ENCODE data around the gene INTS15. TPM values are rescaled to one million over a fixed set of nuclear protein-coding genes. Genes with fewer than 3 reads are reported as not detected.
"Not testable (repeated sequence)": the region's sequence is repeated elsewhere in the genome, so short reads cannot be mapped to it uniquely, and the experiment has no call there.

The INTS15 gene
- total RNA-seq, 2 experiments from 2014 or later: 39.3 to 41.8 TPM

GRCh38 chr7:6577369-6578113 lies 12.3 kb upstream of the INTS15 start, which contains the start of gene ZDHHC4:
ZDHHC4 (plus strand) TSS chr7:6577454; CDS start chr7:6580562, 3,108 bp downstream.
- no peak for TF ChIP-seq CTCF (IDR thresholded peaks at IDR 0.05)
- peaks cover 14% of the 10 kb centered on the region for H3K4me1 Mint-ChIP-seq (ENCODE audit: low read depth)
- Histone ChIP-seq H3K4me1 (ENCODE audit: insufficient read depth, low read length) (peaks cover 17% of the 10 kb centered on the region), H3K27ac (ENCODE audit: low read depth in 1 of 2, low read length in 2 of 2) (peak within 1 kb of the TSS; percentile 89 to 95), H3K36me3 (ENCODE audit: insufficient read depth, low read length) (peaks cover 24% of the 10 kb centered on the region), H3K4me3 (ENCODE audit: low read length) (peak within 1 kb of the TSS; percentile 83), H3K9me3 (ENCODE audit: control insufficient read depth in 1 of 2, insufficient read depth in 1 of 2, low read length in 2 of 2) (no peaks in the 10 kb centered on the region), H3K27me3 (ENCODE audit: control insufficient read depth in 1 of 2, insufficient read depth in 2 of 2, low read length in 2 of 2) (no peaks in the 10 kb centered on the region)
- DNase-seq (peak; percentile 65 to 94 (median 82)), ATAC-seq (ENCODE audit: poor library complexity) (peak; percentile 92)
- no peaks in the 10 kb centered on the region for H3K9me3 Mint-ChIP-seq
- H3K36me3 Mint-ChIP-seq (ENCODE audit: low read depth): peaks cover 35% of the 10 kb centered on the region
- H3K27me3 Mint-ChIP-seq: no peaks in the 10 kb centered on the region
- ChIA-PET POLR2A (interaction anchor here (0.6 to 2.3 kb wide), 5 partner anchors 12 to 1074 kb away, joined by 3 to 21 read pairs (median 3); partner anchors contain the start of gene INTS15), CTCF (interaction anchor here (2.1 kb wide), 1 partner anchor 12 kb away, joined by 14 read pairs; the partner anchor contains the start of gene INTS15)
- H3K4me3 Mint-ChIP-seq: peak within 1 kb of the TSS; percentile 93
- intact Hi-C loops (cut with DNase I, micrococcal nuclease): loop anchor here (5.0 kb wide), 2 partner anchors 45 to 130 kb away; partner anchors contain the start of gene ZNF12 (in 1 of the 2)
- peak within 1 kb of the TSS; percentile 88 for H3K27ac Mint-ChIP-seq

GRCh38 chr7:6578114-6579084 lies 11.4 kb upstream of the INTS15 start:
- ATAC-seq (ENCODE audit: poor library complexity) (no peak), DNase-seq (no peak)
- Histone ChIP-seq H3K4me3 (ENCODE audit: low read length) (peak overlapping the region; percentile 83), H3K9me3 (ENCODE audit: control insufficient read depth in 1 of 2, insufficient read depth in 1 of 2, low read length in 2 of 2) (no peaks in the 10 kb centered on the region), H3K27me3 (ENCODE audit: control insufficient read depth in 1 of 2, insufficient read depth in 2 of 2, low read length in 2 of 2) (no peaks in the 10 kb centered on the region), H3K36me3 (ENCODE audit: insufficient read depth, low read length) (peaks cover 32% of the 10 kb centered on the region), H3K27ac (ENCODE audit: low read depth in 1 of 2, low read length in 2 of 2) (peak overlapping the region; percentile 89 to 95), H3K4me1 (ENCODE audit: insufficient read depth, low read length) (peaks cover 17% of the 10 kb centered on the region)
- no peaks in the 10 kb centered on the region for H3K9me3 Mint-ChIP-seq
- POLR2A ChIA-PET: interaction anchor here (0.6 to 2.3 kb wide), 4 partner anchors 12 to 229 kb away, joined by 3 to 21 read pairs (median 3); partner anchors contain the start of gene INTS15
- CTCF ChIA-PET: interaction anchor here (2.1 kb wide), 1 partner anchor 11 kb away, joined by 14 read pairs; the partner anchor contains the start of gene INTS15
- intact Hi-C loops (cut with DNase I, micrococcal nuclease): loop anchor here (5.0 kb wide), 2 partner anchors 46 to 129 kb away; partner anchors contain the start of gene ZNF12 (in 1 of the 2)
- no peaks in the 10 kb centered on the region for H3K27me3 Mint-ChIP-seq
- H3K36me3 Mint-ChIP-seq (ENCODE audit: low read depth): peaks cover 44% of the 10 kb centered on the region
- peak overlapping the region; percentile 93 for H3K4me3 Mint-ChIP-seq
- TF ChIP-seq CTCF (IDR thresholded peaks at IDR 0.05): no peak
- peaks cover 14% of the 10 kb centered on the region for H3K4me1 Mint-ChIP-seq (ENCODE audit: low read depth)
- H3K27ac Mint-ChIP-seq: peak overlapping the region; percentile 88

- ChIA-PET POLR2A (no interaction called here), CTCF (interaction anchor here (1.1 kb wide), 1 partner anchor 11 kb away, joined by 5 read pairs; the partner anchor contains the start of gene INTS15)
- no peak for TF ChIP-seq CTCF (IDR thresholded peaks at IDR 0.05)
- Mint-ChIP-seq H3K27ac (peak overlapping the region; percentile 63), H3K4me3 (peak overlapping the region; percentile 65), H3K36me3 (ENCODE audit: low read depth) (peaks cover 54% of the 10 kb centered on the region), H3K4me1 (ENCODE audit: low read depth) (peaks cover 14% of the 10 kb centered on the region), H3K27me3 (no peaks in the 10 kb centered on the region), H3K9me3 (no peaks in the 10 kb centered on the region)
- Histone ChIP-seq H3K9me3 (ENCODE audit: control insufficient read depth in 1 of 2, insufficient read depth in 1 of 2, low read length in 2 of 2) (no peaks in the 10 kb centered on the region), H3K4me3 (ENCODE audit: low read length) (no peak overlapping the region), H3K27ac (ENCODE audit: low read depth in 1 of 2, low read length in 2 of 2) (no peak overlapping the region), H3K36me3 (ENCODE audit: insufficient read depth, low read length) (peaks cover 36% of the 10 kb centered on the region), H3K27me3 (ENCODE audit: control insufficient read depth in 1 of 2, insufficient read depth in 2 of 2, low read length in 2 of 2) (no peaks in the 10 kb centered on the region), H3K4me1 (ENCODE audit: insufficient read depth, low read length) (peaks cover 17% of the 10 kb centered on the region)
- peak in 2 of 14 experiments; percentile 30 to 43 for DNase-seq
- no peak for ATAC-seq (ENCODE audit: poor library complexity)
- intact Hi-C loops (cut with DNase I, micrococcal nuclease): loop anchor here (5.0 kb wide), 2 partner anchors 47 to 128 kb away; partner anchors contain the start of gene ZNF12 (in 1 of the 2)
Observed at GRCh38 chr7:6579446-6579845, 10.4 kb upstream of the INTS15 start.

- H3K9me3 Mint-ChIP-seq; H3K9me3 ChIP-seq (ENCODE audit: control insufficient read depth in 1 of 2, insufficient read depth in 1 of 2, low read length in 2 of 2); H3K27ac Mint-ChIP-seq; H3K27me3 ChIP-seq (ENCODE audit: control insufficient read depth in 1 of 2, insufficient read depth in 2 of 2, low read length in 2 of 2); H3K4me3 ChIP-seq (ENCODE audit: low read length); intact Hi-C loops (cut with DNase I, micrococcal nuclease); H3K27me3 Mint-ChIP-seq; ATAC-seq (ENCODE audit: poor library complexity); H3K27ac ChIP-seq (ENCODE audit: low read depth in 1 of 2, low read length in 2 of 2); H3K4me1 Mint-ChIP-seq (ENCODE audit: low read depth); CTCF ChIA-PET; DNase-seq: not testable (repeated sequence)
- Mint-ChIP-seq H3K36me3 (ENCODE audit: low read depth) (peaks cover 82% of the 10 kb centered on the region), H3K4me3 (peak overlapping the region; percentile 55)
- Histone ChIP-seq H3K36me3 (ENCODE audit: insufficient read depth, low read length) (peaks cover 42% of the 10 kb centered on the region), H3K4me1 (ENCODE audit: insufficient read depth, low read length) (peaks cover 15% of the 10 kb centered on the region)
- POLR2A ChIA-PET: interaction anchor here (0.7 kb wide), 1 partner anchor 12 kb away, joined by 3 read pairs; no protein-coding TSS in a partner anchor
Observed at GRCh38 chr7:6585746-6586432, 3.9 kb upstream of the INTS15 start.

Data from CD4-positive, alpha-beta T cell (primary cell).